ENCODE measurements around the gene ADD3.

ADD3 gene

GRCh38 chr10:110017907-110018306 lies 10.1 kb downstream of the ADD3 start:
- H3K79me2 ChIP-seq (ENCODE audit: insufficient read depth, low read length): peaks cover 96% of the 10 kb centered on the region
- ATAC-seq (ENCODE audit: insufficient read depth, low read depth): no peak
- H3K4me3 ChIP-seq (ENCODE audit: low read depth in 1 of 2, low read length in 2 of 2): no peak overlapping the region
- no peak overlapping the region for H2AFZ ChIP-seq (ENCODE audit: low read depth, low read length)
- peaks cover 63% of the 10 kb centered on the region for H4K20me1 ChIP-seq (ENCODE audit: insufficient read depth, low read length)
- DNase-seq: no peak
- H3K9ac ChIP-seq (ENCODE audit: low read depth, low read length): no peak overlapping the region
- no peak overlapping the region for H3K27ac ChIP-seq (ENCODE audit: low read length)
- H3K4me1 ChIP-seq (ENCODE audit: insufficient read depth, low read length): no peaks in the 10 kb centered on the region
- H3K4me2 ChIP-seq (ENCODE audit: insufficient read depth, low read length): no peak overlapping the region
- H3K36me3 ChIP-seq (ENCODE audit: insufficient read depth, low read length): no peaks in the 10 kb centered on the region
- TF ChIP-seq CTCF (IDR thresholded peaks at IDR 0.05; ENCODE audit: borderline replicate concordance, extremely low read depth, low read length, poor library complexity, severe bottlenecking): no peak
- TF ChIP-seq EZH2 (IDR thresholded peaks at IDR 0.05; ENCODE audit: borderline replicate concordance, low read depth, low read length, severe bottlenecking): no peak
- no peaks in the 10 kb centered on the region for H3K27me3 ChIP-seq (ENCODE audit: insufficient read depth, low read length, poor library complexity)
- H3K9me3 ChIP-seq (ENCODE audit: insufficient read depth, low read length, severe bottlenecking): no peaks in the 10 kb centered on the region

GRCh38 chr10:110020265-110020664 lies 12.5 kb downstream of the ADD3 start:
- peaks cover 49% of the 10 kb centered on the region for H4K20me1 ChIP-seq (ENCODE audit: insufficient read depth, low read length)
- no peaks in the 10 kb centered on the region for H3K36me3 ChIP-seq (ENCODE audit: insufficient read depth, low read length)
- ATAC-seq (ENCODE audit: insufficient read depth, low read depth) (no peak), DNase-seq (no peak)
- peaks cover 92% of the 10 kb centered on the region for H3K79me2 ChIP-seq (ENCODE audit: insufficient read depth, low read length)
- H3K9ac ChIP-seq (ENCODE audit: low read depth, low read length): no peak overlapping the region
- H3K4me3 ChIP-seq (ENCODE audit: low read depth in 1 of 2, low read length in 2 of 2): no peak overlapping the region
- H3K4me2 ChIP-seq (ENCODE audit: insufficient read depth, low read length): no peak overlapping the region
- no peaks in the 10 kb centered on the region for H3K27me3 ChIP-seq (ENCODE audit: insufficient read depth, low read length, poor library complexity)
- no peak overlapping the region for H3K27ac ChIP-seq (ENCODE audit: low read length)
- no peaks in the 10 kb centered on the region for H3K9me3 ChIP-seq (ENCODE audit: insufficient read depth, low read length, severe bottlenecking)
- H2AFZ ChIP-seq (ENCODE audit: low read depth, low read length): no peak overlapping the region
- no peak for TF ChIP-seq EZH2 (IDR thresholded peaks at IDR 0.05; ENCODE audit: borderline replicate concordance, low read depth, low read length, severe bottlenecking)
- no peak for TF ChIP-seq CTCF (IDR thresholded peaks at IDR 0.05; ENCODE audit: borderline replicate concordance, extremely low read depth, low read length, poor library complexity, severe bottlenecking)
- no peaks in the 10 kb centered on the region for H3K4me1 ChIP-seq (ENCODE audit: insufficient read depth, low read length)

- H4K20me1 ChIP-seq (ENCODE audit: insufficient read depth, low read length): peaks cover 40% of the 10 kb centered on the region
- no peak for ATAC-seq (ENCODE audit: insufficient read depth, low read depth)
- H3K36me3 ChIP-seq (ENCODE audit: insufficient read depth, low read length): no peaks in the 10 kb centered on the region
- no peak overlapping the region for H3K4me2 ChIP-seq (ENCODE audit: insufficient read depth, low read length)
- H3K27ac ChIP-seq (ENCODE audit: low read length): no peak overlapping the region
- no peaks in the 10 kb centered on the region for H3K4me1 ChIP-seq (ENCODE audit: insufficient read depth, low read length)
- H3K4me3 ChIP-seq (ENCODE audit: low read depth in 1 of 2, low read length in 2 of 2): no peak overlapping the region
- TF ChIP-seq CTCF (IDR thresholded peaks at IDR 0.05; ENCODE audit: borderline replicate concordance, extremely low read depth, low read length, poor library complexity, severe bottlenecking) (no peak), EZH2 (IDR thresholded peaks at IDR 0.05; ENCODE audit: borderline replicate concordance, low read depth, low read length, severe bottlenecking) (no peak)
- no peak overlapping the region for H2AFZ ChIP-seq (ENCODE audit: low read depth, low read length)
- no peaks in the 10 kb centered on the region for H3K27me3 ChIP-seq (ENCODE audit: insufficient read depth, low read length, poor library complexity)
- no peaks in the 10 kb centered on the region for H3K9me3 ChIP-seq (ENCODE audit: insufficient read depth, low read length, severe bottlenecking)
- no peak overlapping the region for H3K9ac ChIP-seq (ENCODE audit: low read depth, low read length)
- peaks cover 90% of the 10 kb centered on the region for H3K79me2 ChIP-seq (ENCODE audit: insufficient read depth, low read length)
- DNase-seq: no peak
Measured at GRCh38 chr10:110022716-110023504, 15.1 kb downstream of the ADD3 start.

Measured in DND-41 (cell line).